ENCODE results near the gene EDC3. TPM values are rescaled to one million over a fixed set of nuclear protein-coding genes. Genes with fewer than 3 reads are reported as not detected.
A peak's percentile ranks its signal among the peaks of the same experiment; 100 is the strongest.

The EDC3 gene
- total RNA-seq, 4 donors from 2014 or later, result 12.7 to 22.7 (median 15.2) TPM

DNA sequence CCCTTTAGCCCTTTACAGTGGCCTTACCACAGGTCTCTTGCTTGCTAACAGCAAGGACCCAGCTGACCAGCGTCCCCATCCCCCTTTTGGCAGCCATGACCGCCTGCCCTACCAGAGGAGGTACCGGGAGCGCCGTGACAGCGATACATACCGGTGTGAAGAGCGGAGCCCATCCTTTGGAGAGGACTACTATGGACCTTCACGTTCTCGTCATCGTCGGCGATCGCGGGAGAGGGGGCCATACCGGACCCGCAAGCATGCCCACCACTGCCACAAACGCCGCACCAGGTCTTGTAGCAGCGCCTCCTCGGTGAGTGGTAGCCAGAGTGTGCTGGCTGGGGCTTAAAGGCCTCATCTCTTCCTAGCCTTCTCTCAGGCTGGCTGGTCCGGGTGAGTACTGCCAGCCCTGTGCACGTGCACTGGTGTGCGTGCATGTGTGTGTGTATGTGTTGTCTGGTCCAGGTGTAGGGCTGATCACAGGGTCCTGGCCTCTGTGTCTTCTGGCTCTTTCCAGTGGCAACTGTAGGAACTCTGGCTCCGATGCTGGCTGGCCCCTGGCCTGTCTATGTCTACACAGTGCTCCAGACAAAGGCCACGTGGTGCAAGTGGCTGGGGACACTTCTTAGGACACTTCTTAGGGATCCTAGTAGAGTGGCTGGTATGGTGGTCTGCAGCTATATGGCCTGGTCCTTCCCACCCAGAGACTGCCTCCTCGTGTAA, 75.7 kb downstream of the EDC3 start:
- DNase-seq (ENCODE audit: low spot score) (no peak), ATAC-seq (ENCODE audit: low FRiP score) (no peak)
- TF ChIP-seq, protein P1, sequence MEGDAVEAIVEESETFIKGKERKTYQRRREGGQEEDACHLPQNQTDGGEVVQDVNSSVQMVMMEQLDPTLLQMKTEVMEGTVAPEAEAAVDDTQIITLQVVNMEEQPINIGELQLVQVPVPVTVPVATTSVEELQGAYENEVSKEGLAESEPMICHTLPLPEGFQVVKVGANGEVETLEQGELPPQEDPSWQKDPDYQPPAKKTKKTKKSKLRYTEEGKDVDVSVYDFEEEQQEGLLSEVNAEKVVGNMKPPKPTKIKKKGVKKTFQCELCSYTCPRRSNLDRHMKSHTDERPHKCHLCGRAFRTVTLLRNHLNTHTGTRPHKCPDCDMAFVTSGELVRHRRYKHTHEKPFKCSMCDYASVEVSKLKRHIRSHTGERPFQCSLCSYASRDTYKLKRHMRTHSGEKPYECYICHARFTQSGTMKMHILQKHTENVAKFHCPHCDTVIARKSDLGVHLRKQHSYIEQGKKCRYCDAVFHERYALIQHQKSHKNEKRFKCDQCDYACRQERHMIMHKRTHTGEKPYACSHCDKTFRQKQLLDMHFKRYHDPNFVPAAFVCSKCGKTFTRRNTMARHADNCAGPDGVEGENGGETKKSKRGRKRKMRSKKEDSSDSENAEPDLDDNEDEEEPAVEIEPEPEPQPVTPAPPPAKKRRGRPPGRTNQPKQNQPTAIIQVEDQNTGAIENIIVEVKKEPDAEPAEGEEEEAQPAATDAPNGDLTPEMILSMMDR (IDR thresholded peaks at IDR 0.05), result no peak

DNA sequence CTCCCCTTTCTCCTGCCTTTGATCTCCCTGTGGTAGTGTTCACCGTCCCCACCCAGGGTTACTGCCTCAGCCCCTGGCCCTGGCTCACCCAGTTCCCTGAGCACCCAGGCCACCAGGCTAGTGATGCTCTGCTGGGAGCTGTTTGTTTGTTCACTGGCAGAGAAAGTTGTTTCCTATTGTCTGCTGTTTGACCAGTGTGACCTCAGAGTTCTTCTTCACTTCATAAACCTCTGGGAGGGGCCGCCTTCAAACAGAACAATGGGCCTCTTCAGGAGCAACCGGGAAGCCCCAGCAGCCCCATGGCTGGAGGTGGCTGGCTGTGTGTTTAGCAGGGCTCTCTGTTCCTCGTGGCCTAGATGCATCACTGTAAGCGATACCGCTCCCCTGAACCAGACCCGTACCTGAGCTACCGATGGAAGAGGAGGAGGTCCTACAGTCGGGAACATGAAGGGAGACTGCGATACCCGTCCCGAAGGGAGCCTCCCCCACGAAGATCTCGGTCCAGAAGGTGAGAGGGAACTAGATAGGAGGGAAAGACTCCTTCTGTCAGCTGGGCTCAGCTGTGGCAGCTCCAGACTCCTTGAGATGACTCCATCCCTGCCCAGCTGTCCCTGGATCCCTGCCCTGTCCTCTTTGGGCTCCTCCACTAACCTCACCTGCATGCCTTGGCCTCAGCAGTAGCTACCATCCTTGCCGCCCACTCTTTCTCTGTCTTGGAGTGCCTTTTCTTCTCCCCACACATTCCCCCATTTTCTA, 76.8 kb downstream of the EDC3 start:
- no peak for DNase-seq (ENCODE audit: low spot score)
- TF ChIP-seq, protein P1 (IDR thresholded peaks at IDR 0.05), result no peak
- ATAC-seq (ENCODE audit: low FRiP score), result no peak

DNA sequence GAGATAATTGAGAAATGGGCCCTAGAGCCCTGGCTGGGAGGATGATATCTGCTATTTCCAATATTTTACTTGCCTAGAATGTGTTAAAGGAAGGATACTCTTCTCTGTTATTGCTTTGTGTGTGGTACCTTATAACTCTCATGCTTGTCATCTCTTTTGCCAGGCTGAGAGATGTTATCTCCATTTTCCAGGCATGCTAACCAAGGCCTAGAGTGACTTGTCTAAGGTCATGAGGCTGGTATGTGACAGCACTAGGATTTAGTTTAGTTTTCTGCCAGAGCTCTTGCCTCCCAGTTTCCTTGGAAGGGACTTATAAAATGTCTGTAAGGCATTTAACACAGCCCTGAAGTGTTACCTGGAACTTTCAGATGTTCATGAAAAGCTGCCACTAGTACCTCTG, 78.8 kb downstream of the EDC3 start:
- ATAC-seq (ENCODE audit: low FRiP score), result no peak
- DNase-seq (ENCODE audit: low spot score), result no peak
- TF ChIP-seq, protein P1 (IDR thresholded peaks at IDR 0.05), result no peak

DNA sequence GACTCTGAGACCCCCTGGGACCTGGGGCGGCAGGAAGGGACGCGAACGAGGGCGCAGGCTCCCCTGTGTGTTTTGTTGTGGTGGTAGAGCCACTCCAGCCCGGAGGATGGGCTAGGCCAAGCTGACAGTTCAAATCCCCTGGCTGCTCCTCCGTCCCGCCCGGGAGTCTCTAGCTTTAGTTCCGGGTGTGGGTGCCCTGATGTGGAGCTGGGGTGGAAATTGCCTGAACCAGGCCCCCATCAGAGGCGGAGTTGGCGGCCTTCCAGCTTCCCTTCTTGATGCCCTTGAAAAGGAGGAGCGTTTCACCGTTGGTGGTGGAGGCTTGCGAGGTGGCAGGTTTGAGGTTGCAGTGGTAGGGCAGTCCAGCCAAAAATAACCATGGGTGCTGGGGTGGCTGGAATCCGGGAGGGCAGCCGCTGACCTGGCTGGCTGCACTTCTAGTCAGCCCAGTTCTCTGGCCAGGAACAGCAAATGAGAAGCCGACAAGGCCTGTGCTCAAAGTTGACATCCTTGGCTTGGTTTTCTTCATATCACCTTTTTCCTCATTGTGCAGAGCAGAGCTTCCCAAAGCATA, 79.4 kb downstream of the EDC3 start:
- DNase-seq (ENCODE audit: low spot score) (peak; percentile 64), ATAC-seq (ENCODE audit: low FRiP score) (no peak)
- TF ChIP-seq, protein P1 (IDR thresholded peaks at IDR 0.05), result no peak

DNA sequence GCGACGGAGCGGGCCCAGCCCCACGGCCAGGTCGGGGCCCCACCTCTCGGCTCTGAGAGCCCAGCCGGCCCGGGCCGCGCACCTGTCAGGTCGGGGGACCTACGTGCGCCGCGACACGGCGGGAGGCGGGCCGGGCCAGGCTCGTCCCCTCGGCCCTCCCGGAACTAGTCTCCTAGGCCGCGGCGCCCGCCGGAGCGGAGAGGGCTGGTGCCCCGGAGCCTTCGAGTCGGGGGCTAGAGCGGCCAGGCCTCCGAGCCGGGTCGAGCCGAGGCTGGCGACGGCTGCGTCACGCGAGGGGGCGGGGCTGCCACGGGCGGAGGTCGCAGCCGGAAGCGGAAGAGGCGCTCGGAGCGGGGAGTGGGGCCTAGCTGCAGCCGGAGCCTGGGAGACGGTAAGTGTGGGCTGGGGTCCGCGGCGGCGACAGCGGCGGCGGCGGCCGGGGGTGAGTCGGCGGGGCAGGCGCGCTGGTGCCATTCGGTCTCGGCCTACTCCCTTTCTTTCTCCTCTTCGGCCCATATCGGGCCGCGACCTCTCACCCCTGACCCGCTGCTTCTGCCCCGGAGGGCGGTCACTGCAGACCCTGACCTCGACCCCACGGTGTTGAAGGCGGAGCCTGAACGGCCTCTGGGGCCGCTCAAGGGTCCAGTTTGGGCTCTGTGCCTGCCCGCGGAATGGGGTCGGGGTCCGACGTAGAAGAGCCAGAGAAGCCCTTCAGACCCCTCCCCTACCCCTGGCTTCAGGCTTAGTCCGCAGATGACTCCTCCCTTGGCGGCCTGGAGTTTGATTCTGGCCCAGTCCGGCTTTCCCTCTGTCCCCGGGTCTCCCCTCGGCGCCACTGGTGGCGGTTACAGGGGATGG, 80.1 kb downstream of the EDC3 start, which contains the start of gene CLK3:
TSS of gene CLK3 (plus strand) at position 329 of the 858 bp plus-strand sequence. CDS start 3,361 bp downstream, outside the sequence.
- TF ChIP-seq, protein P1 (IDR thresholded peaks at IDR 0.05), result no peak
- peak; percentile 86 for ATAC-seq (ENCODE audit: low FRiP score)
- DNase-seq (ENCODE audit: low spot score), result peak; percentile 83

DNA sequence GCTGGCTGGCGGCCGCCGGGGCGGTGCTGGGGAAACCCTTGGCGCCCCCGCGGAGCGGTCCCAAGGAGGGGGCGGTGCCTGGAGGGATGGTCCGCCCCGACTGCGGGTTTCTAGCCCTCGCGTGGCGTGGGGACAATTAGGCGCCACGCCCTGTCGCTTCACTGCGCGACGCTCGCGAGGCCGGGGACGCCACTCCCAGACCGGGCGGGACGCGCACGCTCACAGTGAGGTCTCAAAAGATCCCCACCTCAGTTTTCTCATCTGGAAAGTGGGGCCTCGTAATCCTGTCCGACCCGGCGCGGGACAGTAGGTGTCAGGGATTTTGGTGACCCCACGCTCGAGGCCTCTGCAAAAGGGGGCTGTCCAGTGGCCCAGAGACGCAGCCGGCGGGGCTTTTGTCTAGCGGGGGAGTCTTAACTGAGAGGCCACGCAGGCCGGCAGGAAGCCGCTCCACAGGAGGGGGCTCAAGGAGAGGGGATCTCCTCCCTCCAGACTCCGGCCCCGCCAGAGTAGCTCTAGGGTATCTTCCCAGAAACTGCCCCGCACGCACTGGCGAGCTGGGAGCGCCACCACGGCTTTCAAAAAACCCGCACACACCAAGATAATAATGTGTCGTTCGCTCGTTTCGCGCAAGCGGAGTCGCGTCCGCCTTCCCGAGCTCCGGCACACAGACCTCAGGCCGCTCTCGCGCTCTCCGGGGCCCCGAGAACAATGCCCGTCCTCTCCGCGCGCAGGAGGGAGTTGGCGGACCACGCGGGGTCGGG, 80.9 kb downstream of the EDC3 start:
- ATAC-seq (ENCODE audit: low FRiP score) (peak; percentile 82), DNase-seq (ENCODE audit: low spot score) (peak; percentile 48)
- TF ChIP-seq, protein P1 (IDR thresholded peaks at IDR 0.05), result no peak
